PFSK-1 (cell line): ENCODE results near the gene ARF5.

Experiments used
- FOXP2 ChIP-seq: optimal IDR thresholded peaks from 2 replicates; pipeline ENCODE3; 2011; ENCODE audit warnings: borderline replicate concordance, control low read depth, inconsistent platforms; ENCODE audit not compliant: insufficient read depth; ENCODE audit errors: extremely low read length, extremely low read depth
- POLR2AphosphoS5 ChIP-seq: IDR thresholded peaks from 2 replicates; pipeline ENCODE4 v1.6.1; 2012; ENCODE audit warnings: low read depth, mild to moderate bottlenecking, control low read depth, low read length, moderate library complexity
- REST ChIP-seq, 2 experiments: IDR thresholded peaks; 2 replicates each; pipeline versions ENCODE4 v1.6.1 to v1.8.0; 2011 to 2012; ENCODE audit warnings: low read depth in 2 of 2, low read length in 2 of 2, control low read depth in 1 of 2, inconsistent platforms in 1 of 2, mild to moderate bottlenecking in 1 of 2, moderate library complexity in 1 of 2; ENCODE audit not compliant: insufficient read depth in 1 of 2
- SIN3A ChIP-seq: IDR thresholded peaks from 2 replicates; pipeline ENCODE4 v1.6.1; 2012; ENCODE audit warnings: mild to moderate bottlenecking, low read length, moderate library complexity, borderline replicate concordance; ENCODE audit not compliant: insufficient read depth
- TAF1 ChIP-seq: IDR thresholded peaks from 2 replicates; pipeline ENCODE4 v1.6.1; 2012; ENCODE audit warnings: low read length, control low read depth, borderline replicate concordance; ENCODE audit not compliant: insufficient read depth

Gene ARF5

GRCh38 chr7:127588697-127589482 is 679 bp downstream of the ARF5 start:
- no peak for TF ChIP-seq TAF1
- TF ChIP-seq FOXP2, result no peak
- no peak for TF ChIP-seq REST (IDR thresholded peaks at IDR 0.05; ENCODE audit: insufficient read depth in 1 of 2, low read depth in 2 of 2, low read length in 2 of 2)
- no peak for TF ChIP-seq POLR2AphosphoS5
- no peak for TF ChIP-seq SIN3A

- TF ChIP-seq SIN3A (no peak), FOXP2 (no peak), REST (IDR thresholded peaks at IDR 0.05; ENCODE audit: insufficient read depth in 1 of 2, low read depth in 2 of 2, low read length in 2 of 2) (no peak), POLR2AphosphoS5 (no peak), TAF1 (no peak)
Measured at GRCh38 chr7:127589896-127590295, 1.7 kb downstream of the ARF5 start.

GRCh38 chr7:127591189-127591588 is 3.0 kb downstream of the ARF5 start:
- TF ChIP-seq REST (IDR thresholded peaks at IDR 0.05; ENCODE audit: insufficient read depth in 1 of 2, low read depth in 2 of 2, low read length in 2 of 2) (no peak), FOXP2 (no peak), POLR2AphosphoS5 (no peak), TAF1 (no peak), SIN3A (no peak)

GRCh38 chr7:127591591-127591990 is 3.4 kb downstream of the ARF5 start:
- TF ChIP-seq TAF1 (no peak), SIN3A (no peak), FOXP2 (no peak), REST (IDR thresholded peaks at IDR 0.05; ENCODE audit: insufficient read depth in 1 of 2, low read depth in 2 of 2, low read length in 2 of 2) (no peak), POLR2AphosphoS5 (no peak)

- no peak for TF ChIP-seq POLR2AphosphoS5
- no peak for TF ChIP-seq TAF1
- no peak for TF ChIP-seq SIN3A
Measured at GRCh38 chr7:127592550-127592949, 4.3 kb downstream of the ARF5 start.
